Omental fat pad (tissue), 4 donors: Measurements from ENCODE around the gene KCNIP4. TPM values are rescaled to one million over a fixed set of nuclear protein-coding genes. Genes with fewer than 3 reads are reported as not detected.

Source experiments
- ATAC-seq: fragments of 150-250 bp; one replicate; pipeline ENCODE4 v1.9.1; 2016; ENCODE audit warnings: mild to moderate bottlenecking, moderate library complexity; ENCODE audit not compliant: low FRiP score
- DNase-seq: peaks from one replicate; pipeline ENCODE4 v3.0.0-alpha.2; 2019; ENCODE audit warnings: low spot score
- total RNA-seq, 4 donors: library from RNA; depleted of rRNA; stranded (reverse); fragments of >200 nt; gene quantifications; one replicate each; pipeline ENCODE4 v1.1.0, GENCODE V29; 2016
- TF ChIP-seq, protein P1 (sequence below), 3 donors: fragments of 450-650 bp; IDR thresholded peaks; one replicate each; pipeline ENCODE4 v1.5.1; 2016 to 2017; ENCODE audit warnings: antibody characterized with exemption in 3 of 3, mild to moderate bottlenecking in 3 of 3, moderate library complexity in 2 of 3

KCNIP4 gene
- total RNA-seq, 4 donors from 2014 or later: 0.37 TPM; not detected in 3

GRCh38 chr4:21811565-21811964, 137.0 kb downstream of the KCNIP4 start:
- TF ChIP-seq, protein P1, sequence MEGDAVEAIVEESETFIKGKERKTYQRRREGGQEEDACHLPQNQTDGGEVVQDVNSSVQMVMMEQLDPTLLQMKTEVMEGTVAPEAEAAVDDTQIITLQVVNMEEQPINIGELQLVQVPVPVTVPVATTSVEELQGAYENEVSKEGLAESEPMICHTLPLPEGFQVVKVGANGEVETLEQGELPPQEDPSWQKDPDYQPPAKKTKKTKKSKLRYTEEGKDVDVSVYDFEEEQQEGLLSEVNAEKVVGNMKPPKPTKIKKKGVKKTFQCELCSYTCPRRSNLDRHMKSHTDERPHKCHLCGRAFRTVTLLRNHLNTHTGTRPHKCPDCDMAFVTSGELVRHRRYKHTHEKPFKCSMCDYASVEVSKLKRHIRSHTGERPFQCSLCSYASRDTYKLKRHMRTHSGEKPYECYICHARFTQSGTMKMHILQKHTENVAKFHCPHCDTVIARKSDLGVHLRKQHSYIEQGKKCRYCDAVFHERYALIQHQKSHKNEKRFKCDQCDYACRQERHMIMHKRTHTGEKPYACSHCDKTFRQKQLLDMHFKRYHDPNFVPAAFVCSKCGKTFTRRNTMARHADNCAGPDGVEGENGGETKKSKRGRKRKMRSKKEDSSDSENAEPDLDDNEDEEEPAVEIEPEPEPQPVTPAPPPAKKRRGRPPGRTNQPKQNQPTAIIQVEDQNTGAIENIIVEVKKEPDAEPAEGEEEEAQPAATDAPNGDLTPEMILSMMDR (IDR thresholded peaks at IDR 0.05): no peak
- DNase-seq (no peak), ATAC-seq (no peak)

GRCh38 chr4:21806991-21807390, 141.6 kb downstream of the KCNIP4 start:
- TF ChIP-seq, protein P1 (IDR thresholded peaks at IDR 0.05): no peak
- ATAC-seq (no peak), DNase-seq (no peak)

DNA sequence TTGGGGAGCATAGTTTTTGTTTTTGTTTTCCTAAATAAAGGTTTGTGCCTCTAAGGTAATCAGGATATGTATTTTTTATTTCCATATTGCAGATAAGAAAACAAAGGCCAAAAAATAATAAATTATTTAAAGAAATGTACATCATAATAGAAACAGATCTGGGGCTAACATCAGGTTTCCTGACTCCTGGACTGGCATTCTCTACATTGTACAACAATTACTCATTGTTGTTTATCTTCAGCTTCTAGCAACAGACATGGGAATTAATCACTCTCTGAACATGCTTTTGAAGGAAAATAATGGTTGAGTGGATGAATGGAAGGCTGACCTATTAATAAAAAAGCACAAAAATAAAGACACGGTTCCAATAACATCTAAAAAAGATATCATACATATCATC, 146.2 kb downstream of the KCNIP4 start:
- DNase-seq (no peak), ATAC-seq (no peak)
- TF ChIP-seq, protein P1 (IDR thresholded peaks at IDR 0.05): no peak

- TF ChIP-seq, protein P1 (IDR thresholded peaks at IDR 0.05): no peak
- DNase-seq (no peak), ATAC-seq (no peak)
Measured at GRCh38 chr4:21801661-21802385, 146.7 kb downstream of the KCNIP4 start.

- no peak for ATAC-seq
- no peak for DNase-seq
- TF ChIP-seq, protein P1 (IDR thresholded peaks at IDR 0.05): no peak
Measured at GRCh38 chr4:21795091-21795490, 153.5 kb downstream of the KCNIP4 start.

DNA sequence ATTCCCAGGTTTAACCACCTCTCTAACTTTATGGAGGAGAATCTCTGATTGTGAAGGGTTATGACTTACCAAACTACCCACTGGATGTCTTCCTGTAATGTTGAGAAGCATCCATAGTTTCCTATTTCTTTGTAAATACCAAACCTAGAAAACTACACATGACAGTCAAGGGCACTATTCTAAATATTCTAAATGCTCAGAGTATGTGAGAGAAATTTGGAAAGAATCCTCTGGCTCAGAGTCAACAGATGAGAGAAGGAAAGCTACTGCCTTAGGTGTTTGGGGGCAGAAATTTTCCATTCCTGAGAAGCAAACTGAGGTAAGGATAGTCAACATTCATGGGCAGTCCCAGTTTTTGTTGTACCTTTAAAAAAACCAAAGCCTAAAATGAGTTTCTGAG, 155.8 kb downstream of the KCNIP4 start:
- ATAC-seq (no peak), DNase-seq (no peak)
- TF ChIP-seq, protein P1 (IDR thresholded peaks at IDR 0.05): no peak

DNA sequence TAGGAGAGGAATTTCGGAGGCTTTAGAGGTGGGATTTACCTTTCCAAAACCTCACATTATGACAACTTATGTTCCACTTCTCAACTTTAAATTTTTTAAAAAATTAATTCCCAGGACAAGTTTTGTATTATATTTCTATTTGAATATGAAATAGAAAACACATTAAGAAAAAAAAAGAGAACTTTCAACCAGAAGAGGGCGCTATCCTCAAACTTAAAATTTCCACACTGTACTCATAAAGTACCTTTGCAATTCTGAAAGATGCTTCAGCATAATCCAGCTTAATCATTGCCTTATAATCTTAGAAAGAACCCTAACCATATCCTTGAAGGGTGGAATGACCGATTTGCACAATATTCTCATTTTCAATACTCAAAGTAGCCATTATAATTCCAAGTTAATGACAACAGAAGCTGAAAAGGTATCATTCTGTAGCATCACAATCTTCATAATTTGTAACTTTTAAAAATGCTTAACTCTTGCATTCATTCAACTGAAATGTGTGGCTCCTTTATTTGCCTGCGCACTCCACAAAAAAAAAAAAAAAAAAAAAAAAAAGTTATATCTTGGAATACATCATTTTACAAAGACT, 158.0 kb downstream of the KCNIP4 start:
- DNase-seq (no peak), ATAC-seq (no peak)
- TF ChIP-seq, protein P1 (IDR thresholded peaks at IDR 0.05): no peak
